Stimulated activated CD4-positive, alpha-beta T cell treated with anti-CD3 and anti-CD28 coated beads, Interleukin-4, amount 100 ng/mL, for 1 hour (primary cell): ENCODE results near the gene GNG14.

Source experiments
- DNase-seq: peaks from one replicate; pipeline ENCODE4 v3.0.0-alpha.2; 2020

Gene GNG14

DNA sequence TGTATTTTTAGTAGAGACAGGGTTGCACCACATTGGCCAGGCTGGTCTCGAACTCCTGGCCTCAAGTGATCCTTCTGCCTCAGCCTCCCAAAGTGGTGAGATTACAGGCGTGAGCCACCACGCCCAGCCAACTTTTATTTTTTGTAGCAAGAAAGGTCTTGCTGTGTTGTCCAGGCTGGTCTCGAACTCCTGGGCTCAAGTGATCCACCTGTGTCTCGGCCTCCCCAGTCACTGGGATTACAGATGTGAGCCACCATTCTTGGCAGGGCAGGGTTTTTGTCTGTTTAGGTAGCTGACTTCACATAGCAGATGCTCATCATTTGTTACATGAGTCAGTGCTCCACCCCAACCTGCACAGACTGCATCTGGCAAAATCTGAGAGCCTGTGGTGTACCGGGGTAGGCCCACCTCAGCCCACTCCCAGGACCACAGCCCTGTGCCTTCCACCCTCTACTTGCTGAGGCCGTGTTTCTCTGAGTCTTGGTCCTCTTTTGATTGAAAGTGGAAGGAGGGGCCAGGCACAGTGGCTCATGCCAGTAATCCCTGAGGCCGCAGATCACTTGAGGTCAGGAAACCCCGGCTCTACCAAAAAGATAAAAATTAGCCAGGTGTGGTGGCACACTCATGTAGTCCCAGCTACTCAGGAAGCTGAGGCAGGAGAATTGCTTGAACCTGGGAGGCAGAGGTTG, 40.1 kb downstream of the GNG14 start:
- DNase-seq: no peak

DNA sequence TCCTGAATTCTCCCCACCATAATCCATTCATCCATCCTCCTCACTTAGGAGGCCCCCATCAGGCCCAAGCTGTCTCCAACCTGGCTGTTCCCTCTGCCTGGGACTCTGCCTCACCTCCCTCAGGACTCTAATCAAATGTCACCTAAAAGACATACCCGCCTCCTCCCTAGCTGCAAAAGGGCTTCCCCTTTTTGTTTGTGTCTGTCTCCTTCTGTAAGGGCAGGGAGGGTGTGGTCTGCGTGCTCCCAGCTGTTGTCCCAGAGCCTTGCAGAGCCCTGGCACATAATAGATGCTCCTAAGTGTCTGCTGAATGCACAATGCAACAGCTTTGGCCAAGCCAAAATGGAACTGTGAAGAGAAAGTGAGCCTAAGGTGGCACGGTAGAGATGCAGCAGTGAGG, 42.3 kb downstream of the GNG14 start:
- no peak for DNase-seq

DNA sequence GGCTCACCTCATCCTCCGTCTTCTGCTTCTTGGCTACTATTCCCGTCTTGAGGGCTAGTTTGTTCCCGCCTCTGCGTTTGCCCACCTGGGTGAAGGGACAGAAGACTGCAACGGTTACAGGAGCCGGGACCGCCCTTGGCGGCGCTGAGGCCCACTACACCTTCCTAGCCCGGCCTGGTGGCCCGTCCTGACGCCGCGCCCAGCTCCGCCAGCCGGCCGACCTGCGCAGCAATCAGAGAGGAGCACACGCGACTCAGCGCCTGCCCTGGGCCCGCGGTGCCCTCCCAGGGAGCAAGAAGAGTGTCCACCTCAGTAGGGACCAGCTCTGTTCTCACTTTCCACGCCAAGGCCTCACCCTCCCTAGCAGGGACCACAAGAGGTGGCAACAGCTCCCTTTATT, 43.5 kb downstream of the GNG14 start:
- no peak for DNase-seq

DNA sequence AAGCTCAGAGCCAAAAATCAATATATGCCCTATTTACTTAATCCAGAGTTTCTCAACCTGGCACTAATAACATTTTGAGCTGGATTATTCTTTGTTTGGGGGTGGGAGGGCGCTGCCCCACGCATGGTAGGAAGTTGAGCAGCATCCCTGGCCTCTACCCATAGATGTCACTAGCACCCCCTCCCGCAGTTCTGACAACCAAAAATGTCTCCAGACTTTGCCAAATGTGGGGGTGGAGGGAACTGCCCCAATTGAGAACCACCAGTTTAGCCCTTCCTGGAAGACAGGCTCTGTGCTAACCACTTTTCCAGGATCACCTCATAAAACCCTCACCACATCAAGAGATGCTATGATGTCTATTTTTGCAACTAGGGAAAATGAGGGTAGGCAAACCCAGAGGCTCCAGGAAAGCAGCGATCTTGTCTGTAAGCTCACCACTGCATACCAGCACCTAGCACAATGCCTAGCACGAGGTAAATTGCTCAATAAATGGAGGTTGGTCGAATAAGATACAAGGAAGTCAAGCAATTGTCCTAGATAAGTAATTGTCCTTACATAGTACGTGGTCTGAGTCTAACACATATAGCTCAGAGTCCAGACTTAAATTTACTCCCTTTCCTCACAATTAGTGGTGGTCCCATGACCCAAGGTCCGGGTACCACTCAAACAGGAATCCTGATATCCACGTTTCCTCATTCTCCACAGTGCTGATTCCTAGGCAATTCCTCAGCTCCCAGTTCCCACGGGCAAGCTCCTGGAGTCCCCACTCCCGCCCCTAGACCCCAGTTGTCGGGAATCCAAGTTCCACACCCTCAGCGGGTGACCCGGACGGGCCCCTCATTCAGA, 45.8 kb downstream of the GNG14 start:
- DNase-seq: peak; percentile 56

DNA sequence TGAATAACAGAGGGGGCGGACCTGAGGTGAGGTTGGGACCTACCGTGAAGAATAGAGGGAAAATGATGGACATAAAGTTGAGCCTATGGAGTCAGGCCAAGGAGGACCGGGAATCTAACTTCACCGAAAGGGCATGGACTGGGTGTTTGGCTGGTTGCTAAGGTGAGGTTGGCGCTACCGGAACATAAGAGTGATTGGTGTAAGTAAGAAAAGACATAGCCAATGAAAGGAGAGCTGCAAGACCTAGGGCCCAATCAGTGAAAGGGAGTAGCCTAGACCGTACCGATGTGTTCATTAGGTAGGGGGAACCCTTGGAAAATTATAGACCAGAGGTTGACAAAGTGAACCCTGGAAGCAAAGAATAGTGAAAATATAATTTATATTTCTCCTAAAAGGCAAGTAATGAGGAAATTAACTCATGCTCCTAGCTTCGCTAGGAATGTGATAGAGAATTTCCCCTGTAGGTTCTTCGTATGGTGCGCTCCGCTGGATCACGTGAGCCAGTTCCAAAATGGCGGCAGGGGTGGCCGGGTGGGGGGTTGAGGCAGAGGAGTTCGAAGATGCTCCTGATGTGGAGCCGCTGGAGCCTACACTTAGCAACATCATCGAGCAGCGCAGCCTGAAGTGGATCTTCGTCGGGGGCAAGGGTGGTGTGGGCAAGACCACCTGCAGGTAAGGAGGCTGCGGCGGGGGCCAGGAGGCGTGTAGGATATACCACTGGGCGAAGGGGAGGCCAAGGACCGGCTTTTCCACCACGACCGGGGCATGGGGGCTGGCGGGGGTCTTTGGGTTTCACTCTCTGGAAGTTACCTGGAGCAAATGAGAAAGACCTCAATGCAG, 49.4 kb downstream of the GNG14 start, which contains the start of gene GET3:
Gene GET3, plus strand, starts transcription at position 503 of the 840 bp plus-strand sequence. Its CDS starts 9 bp downstream, at position 512.
- DNase-seq: peak; percentile 76

DNA sequence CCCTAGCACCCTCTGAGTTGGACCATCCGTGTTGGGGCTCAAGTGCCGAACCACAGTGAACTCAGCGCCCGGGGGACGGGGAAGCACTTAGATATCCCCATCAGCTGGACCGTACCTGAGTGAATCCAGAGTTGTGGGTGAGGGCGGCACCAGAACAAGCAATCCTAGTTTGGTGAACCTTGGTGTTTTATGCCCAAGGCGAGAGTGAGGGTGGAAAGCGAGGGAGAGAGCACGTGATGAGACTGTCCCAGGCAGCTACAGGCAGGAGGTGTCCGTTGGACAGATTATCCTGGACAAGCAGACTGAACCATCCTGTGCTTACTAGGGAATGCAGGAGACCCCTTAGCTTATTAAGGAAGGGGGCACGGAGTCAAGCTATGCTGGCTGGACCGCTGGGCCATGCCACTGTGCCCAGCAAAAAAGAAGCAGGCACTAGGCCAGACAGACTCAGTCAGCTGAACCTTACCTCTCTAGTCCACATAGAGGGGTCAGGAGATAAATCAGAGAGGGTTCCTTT, 50.1 kb downstream of the GNG14 start:
- no peak for DNase-seq
